OCI-LY1 (cell line): ENCODE results near the gene PDS5B.

Experiments
- EZH2 ChIP-seq: fragments of 200-600 bp; sonication (generic), shearing (Covaris generic); IDR thresholded peaks from 2 replicates; pipeline ENCODE4 v1.8.0; 2017; ENCODE audit warnings: borderline replicate concordance, mixed run types, mild to moderate bottlenecking, antibody characterized with exemption, low read length, moderate library complexity, mixed read lengths
- TF ChIP-seq, protein P1 (sequence below): fragments of 200-600 bp; sonication (generic), shearing (Covaris generic); IDR thresholded peaks from 2 replicates; pipeline ENCODE4 v1.5.1; 2017; ENCODE audit warnings: mild to moderate bottlenecking, antibody characterized with exemption, low read length, moderate library complexity, mixed read lengths

- TF ChIP-seq, protein P1, sequence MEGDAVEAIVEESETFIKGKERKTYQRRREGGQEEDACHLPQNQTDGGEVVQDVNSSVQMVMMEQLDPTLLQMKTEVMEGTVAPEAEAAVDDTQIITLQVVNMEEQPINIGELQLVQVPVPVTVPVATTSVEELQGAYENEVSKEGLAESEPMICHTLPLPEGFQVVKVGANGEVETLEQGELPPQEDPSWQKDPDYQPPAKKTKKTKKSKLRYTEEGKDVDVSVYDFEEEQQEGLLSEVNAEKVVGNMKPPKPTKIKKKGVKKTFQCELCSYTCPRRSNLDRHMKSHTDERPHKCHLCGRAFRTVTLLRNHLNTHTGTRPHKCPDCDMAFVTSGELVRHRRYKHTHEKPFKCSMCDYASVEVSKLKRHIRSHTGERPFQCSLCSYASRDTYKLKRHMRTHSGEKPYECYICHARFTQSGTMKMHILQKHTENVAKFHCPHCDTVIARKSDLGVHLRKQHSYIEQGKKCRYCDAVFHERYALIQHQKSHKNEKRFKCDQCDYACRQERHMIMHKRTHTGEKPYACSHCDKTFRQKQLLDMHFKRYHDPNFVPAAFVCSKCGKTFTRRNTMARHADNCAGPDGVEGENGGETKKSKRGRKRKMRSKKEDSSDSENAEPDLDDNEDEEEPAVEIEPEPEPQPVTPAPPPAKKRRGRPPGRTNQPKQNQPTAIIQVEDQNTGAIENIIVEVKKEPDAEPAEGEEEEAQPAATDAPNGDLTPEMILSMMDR: no peak
- no peak for TF ChIP-seq EZH2
Measured at GRCh38 chr13:32707471-32707870, 121.2 kb downstream of the PDS5B start.
